NCI-H345 (cell line): ENCODE data around the gene CMTM4.
A peak's percentile ranks its signal among the peaks of the same experiment; 100 is the strongest.
"Not testable (repeated sequence)": the region's sequence is repeated elsewhere in the genome, so short reads cannot be mapped to it uniquely, and the experiment has no call there.

Experiments used
- DNase-seq: peaks from one replicate; lab custom pipeline; 2025; lab: John Stamatoyannopoulos, UW

The CMTM4 gene

DNA sequence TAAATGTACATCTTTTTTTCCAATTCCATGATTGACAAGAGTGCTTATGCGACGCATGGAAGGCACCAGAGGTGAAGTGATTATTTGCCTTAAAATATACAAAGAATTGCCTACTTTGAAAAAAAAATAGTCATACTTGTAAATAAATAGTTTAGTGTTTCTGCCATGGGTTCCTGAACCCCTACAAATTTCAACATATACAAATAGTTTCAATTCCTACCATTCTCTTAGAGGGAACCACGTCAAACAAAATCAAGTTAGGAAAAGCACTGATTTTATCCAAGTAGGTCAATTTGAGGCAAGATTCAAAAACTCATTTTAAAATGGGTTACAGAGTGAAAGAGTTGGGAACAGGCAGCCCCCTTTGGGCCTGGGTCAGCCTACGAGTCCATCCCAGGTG is 80.4 kb downstream of the CMTM4 start:
- DNase-seq: no peak

DNA sequence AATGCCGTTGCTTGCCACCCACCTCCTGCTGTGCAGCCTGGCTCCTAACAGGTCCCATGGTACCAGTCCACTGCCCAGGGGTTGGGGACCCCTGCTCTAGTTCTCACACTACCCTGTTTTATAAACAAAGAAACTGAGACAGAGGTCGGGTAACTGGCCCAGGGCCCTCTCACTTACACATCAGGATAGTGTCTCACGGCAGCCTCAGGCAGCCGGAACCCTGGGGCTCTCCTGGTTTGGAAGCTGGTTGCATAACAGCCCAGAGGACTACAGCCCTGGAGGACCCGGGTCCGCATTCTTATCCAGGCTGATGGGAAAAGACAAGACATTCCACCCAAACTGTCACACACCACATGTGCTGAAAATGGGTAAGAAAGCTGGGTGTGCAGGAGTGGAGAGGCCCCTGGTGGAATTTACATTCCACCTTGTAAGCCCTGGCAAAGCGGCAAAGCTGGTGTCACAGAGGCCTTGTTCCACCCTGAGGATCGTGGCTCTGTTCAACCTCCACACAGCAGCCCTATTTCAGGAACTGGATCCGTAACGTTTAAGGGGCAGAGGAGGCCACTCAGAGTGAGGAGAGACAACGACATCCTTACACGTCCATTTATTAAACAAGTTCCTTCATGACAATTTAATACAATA is 82.3 kb downstream of the CMTM4 start:
- DNase-seq: no peak

DNA sequence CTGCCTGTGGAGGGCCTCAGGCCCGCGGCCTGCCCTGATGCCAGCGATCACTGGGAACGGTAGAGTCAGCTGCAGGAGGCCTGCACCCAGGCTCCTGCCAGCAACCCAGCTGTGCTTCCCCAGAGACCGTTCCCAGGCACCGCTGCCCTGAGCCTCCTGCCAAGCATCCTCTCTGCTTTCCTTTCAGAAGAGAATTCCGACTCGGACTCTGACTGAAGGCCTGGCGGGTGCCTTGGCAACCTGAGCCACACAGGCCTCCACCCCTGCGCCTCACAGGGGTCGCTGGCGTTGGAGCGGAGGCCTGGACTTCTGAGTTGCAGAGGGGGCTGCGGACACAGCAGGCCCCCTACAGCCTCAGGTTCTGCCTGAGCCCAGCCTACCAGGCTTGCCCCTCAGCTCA is 84.1 kb downstream of the CMTM4 start:
- no peak for DNase-seq

DNA sequence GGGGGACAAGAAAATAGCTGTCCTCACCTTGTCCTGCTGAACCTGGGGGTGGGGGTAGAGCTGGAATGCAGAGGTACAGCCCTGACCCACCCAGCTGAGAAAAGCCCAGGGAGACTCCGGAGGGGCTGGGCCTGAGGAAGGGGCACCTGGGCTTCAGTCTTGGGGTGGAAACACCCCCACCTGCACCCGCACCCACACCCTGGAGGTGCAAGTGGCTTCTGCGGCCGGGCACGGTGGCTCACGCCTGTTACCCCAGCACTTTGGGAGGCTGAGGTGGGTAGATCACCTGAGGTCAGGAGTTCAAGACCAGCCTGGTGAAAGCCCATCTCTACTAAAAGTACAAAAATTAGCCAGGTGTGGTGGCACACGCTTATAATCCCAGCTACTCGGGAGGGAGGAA is 84.6 kb downstream of the CMTM4 start:
- not testable (repeated sequence) for DNase-seq

DNA sequence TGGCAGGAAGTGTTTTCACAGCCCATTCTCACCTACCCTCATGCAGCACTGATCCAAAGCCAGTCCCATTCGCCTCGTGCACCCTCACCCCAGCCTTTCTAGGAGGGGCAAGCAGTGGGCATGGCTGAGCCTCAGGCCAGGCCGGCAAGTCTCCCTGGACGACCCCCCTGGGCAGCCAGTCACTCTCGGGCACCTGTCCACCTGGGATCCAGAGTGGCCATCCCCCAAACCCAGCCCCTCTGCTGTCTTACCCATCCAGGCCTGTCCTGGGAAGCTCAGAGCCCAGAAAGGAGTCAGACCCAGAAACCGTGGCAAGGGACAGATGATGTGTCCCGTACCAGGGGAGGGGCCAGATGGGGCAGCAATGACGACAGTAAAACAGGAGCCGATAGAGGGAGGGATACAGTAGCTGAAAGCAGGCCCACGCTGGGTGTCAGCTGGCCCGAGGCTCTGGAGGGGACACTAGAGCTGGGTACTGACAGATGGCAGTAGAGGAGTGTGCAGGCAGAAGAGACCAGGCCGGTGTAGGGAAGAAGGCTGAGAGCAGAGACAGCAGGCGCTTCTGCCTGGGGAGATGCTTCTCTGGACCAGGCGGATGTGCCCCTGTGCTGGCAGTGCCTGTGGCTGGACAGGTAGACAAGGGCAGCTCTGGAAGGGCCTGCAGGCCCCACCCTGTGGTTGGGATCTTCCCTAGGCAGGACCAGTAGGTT is 86.3 kb downstream of the CMTM4 start:
- no peak for DNase-seq

DNA sequence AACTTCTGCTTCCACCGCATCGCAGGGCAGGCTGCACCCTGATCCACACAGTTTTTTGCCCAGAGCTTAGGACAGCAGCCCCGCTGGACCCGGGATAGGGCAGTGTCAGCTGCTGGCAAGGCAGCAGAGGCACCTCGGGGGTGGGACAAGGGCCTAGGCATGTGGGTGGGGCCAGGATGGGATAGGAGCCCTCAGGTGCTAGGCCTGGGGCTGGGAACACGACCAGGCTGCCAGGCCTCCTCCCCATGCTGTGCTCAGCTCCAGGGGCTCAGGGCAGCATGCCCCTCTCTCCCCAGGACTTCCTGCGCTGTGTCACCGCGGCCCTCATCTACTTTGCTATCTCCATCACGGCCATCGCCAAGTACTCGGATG is 87.4 kb downstream of the CMTM4 start:
- DNase-seq: no peak

DNA sequence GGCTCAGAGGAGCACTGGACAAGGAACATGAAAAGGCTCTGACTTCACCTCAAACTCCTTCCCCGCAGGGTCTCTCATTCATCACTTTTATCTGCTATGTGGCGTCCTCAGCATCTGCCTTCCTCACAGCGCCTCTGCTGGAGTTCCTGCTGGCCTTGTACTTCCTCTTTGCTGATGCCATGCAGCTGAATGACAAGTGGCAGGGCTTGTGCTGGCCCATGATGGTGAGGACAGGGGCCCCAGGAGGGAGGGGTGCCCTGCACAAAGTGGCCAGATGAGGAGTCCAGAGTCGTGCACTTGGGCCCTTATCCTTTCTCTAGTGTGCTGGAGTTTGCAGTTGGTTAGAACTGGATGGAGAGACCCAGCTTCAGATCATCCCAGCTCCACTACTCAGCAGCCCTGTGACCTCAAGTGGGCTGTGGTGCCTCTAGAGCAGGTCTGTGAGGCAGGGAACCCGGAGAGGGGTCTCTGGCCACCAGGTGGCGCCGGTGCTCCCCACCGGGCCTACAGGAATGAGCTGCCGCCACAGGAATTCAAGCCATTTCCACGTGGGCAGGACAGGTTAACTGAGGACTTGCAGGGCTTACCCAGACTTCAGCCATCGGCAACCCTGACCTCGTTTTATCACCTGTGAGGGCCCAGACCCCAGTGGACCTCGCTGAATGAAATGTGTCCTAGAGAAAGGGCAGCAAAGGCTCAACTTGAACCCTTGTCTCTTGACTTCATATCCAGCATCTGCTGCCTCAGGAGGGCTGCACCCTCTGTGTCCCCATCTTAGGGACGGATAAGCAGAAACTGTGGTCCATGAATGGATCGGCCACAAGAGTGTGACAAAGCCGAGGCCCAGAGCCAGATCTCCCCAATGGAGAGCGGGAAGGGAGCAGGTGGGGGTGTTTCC is 88.1 kb downstream of the CMTM4 start:
- DNase-seq: peak; percentile 65

DNA sequence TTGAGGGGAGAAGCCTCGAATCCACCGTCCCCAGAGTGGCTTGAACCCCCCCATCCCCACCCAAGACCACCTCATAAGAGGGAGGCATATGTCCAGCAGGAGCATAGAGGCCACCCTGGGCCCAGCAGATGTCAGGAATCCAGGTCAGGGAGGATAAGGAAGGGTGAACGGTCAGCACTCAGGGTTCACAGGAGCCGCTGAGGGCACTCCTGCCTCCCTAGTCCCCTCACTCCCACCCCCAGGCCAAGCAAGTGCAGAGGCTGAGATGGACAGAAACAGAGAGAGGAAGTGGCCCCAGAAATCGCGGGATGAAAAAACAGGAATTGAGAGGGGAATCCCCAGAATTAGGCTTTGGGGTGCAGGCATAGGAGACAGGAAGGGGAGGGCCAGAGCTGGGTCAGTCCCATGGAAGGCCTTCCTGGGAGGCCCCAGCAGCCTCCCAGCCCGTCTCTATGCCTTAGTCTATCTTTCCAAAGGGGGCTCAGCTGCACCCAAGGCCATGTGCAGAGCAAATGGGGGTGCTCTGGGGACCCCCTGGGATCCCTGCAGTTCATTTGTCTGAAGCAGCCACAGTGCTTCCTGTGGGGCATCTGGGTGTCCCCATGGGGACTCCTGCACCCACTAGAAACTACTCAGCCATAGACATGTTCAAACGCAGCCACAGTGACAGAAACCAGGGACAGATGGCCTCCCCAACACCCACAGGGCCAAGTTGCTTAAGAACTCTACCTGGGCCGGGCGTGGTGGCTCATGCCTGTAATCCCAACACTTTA is 90.4 kb downstream of the CMTM4 start:
- DNase-seq: no peak

DNA sequence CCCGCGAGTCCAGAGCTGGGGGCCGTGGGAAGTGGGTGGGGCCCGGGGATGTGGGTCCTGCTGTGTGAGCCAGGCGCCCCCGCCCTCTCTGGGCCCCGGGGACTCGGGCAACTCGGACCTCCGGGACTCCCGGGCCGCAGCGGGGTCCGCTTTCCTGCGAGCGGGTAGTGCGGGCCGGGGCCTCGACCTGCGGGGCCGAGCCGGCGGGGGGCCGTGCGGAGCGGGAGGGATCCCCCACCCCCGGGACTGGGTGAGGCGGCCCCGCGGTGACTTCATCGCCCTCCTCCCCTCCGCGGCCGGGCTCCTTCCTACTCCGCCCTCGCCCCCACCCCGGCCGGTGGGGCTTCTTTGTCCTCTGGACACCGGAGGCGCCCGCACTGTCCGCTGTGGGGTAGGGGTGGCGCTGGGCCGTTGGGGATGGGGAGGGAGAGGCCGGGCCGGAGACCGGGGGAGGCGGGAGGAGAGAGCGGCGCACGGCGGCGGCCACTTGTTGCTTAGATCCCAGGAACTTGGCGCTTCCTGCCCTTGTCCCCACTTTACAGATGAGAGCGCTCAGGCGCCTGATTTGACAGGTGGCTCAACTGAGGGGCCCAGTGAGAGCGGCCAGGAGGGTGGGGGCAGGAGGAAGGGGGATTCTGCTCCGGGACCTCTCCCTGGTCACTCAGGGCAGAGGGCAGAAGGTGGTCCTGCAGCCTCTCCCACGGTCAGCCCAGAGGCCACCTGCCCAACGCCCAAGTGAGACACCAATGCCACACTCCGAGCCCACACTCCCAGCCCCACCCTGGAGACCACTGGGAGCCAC is 91.2 kb downstream of the CMTM4 start:
- no peak for DNase-seq

DNA sequence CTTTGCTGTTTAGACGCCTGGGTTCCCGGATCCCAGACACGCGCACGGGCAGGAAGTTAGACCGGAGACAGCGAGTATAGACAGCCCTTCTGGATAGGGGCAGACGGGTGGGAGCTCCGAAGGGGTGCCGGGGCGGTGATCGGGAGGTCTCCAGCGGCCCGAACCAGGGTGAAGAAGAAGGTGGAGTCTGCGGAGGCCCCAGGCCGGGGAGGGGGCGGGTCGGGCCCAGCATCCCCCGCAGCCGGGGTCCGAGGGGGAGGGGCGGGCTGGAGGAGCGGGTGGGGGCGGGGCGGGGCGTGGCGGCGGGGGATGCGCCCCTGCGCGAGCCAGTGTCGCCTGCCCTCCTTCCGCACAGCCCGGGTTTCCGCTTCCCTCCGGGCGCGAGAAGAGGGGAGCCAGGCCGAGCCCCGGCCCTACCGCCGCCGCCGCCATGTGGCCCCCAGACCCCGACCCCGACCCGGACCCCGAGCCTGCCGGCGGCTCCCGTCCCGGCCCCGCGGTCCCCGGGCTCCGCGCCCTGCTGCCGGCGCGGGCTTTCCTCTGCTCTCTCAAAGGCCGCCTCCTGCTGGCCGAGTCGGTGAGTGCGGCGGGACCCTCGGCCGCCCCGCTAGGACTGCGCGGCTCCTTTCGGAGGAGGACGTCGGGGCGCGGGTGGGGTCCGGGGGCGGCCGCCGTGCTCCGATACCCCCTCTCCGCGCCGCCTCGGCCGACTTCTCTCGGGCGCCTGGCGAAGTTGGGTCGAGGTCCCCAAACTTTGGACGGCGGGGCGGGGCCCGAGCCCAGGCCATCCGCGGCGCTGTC is 92.0 kb downstream of the CMTM4 start, which contains the start of gene CMTM3:
TSS of gene CMTM3 (plus strand) at position 329 of the 801 bp plus-strand sequence. CDS start at position 431, 102 bp downstream.
- peak; percentile 50 for DNase-seq

DNA sequence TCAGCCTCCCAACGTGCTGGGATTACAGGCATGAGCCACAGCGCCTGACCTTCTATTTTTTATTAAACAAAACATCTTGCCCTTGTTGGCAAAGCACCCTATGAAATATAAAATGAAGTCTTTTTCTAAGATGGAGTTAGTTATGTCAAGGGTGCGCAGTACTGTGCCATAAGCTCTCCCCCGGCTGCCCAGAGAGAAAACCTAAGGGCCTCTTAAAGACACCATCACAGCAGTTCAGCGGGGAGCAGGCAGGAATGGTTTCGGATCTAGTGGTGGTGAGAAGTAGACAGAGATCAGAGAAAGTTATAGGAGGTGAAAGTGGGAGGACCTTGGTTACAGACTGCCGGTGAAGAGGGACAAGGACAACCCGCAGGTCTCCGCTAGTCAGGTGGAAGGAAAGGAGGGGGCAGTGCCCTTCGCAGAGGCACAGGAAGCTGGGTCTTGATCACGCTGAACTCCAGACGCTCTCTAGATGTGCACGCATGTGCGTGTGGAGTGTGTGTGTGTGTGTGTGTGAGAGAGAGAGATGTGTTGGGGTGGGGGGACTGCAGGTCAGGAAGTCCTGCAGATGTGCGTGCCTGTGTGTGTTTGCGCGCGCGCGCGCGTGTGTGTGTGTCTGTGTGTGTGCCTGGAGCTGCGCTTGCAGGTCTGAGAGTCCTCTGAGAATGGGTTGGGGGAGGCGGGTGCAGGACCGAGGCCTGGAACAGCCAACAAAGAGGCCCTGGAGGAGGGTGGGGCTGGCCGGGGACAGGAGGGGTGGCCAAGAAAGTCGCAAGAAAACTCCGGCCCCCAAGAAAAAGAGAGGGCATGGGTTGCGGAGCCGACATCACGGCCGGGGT is 92.8 kb downstream of the CMTM4 start:
- DNase-seq: peak; percentile 41

DNA sequence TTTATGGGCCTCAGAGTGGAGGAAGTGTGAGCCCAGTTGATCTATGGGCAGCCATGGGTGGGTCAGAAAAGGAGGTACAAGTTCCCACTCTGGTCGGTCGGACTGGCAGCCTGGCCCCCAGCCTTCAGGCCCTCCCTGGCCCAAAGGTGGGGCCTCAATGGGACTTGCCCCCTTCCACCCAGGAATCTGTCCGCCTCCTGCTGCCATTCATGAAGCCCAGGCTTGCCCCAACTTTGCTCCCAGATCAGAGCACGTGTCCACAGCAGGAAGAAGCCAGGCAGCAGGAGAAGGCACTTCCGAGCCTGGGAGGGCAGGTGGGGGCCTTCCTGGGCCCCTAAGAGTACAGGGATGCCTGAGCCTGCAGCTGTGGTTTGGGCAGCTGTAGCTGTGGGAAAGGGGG is 95.1 kb downstream of the CMTM4 start:
- no peak for DNase-seq

DNA sequence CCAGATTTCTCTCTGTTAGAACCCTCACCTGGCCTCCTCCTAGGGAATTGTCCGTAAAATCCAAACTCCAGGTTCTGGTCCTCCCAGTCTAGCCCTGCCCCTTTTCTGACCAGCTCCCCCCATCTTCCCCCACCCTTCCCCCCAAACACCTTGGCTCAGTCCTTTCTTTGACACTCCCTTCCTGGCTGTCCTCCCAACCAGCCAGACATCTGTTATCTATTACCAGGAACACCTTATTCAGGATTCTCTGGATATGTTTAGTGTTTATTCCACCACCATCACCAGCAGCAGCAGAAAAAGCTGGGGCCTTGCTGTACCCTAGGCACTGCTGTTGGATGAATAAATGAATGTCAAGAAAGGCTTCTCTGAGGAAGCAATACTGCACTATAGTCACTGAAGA is 96.1 kb downstream of the CMTM4 start:
- no peak for DNase-seq

DNA sequence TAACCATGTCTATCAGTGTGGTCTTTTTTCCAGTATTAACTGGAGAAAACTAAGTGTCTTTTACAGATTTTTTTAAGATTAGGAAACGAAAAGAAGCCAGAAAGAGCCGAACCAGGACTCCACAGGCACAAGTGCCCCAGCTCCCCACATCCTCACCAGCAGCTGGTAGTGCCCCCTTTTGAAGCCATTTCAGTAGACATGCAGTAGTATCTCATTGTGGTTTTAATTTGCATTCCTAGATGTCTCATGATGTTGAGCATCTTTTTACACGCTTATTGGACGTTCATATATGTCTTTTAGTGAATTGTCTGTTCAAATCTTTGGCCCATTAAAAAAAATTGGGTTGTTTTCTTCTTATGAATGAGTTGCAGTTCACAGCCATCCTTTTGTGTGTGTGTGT is 96.8 kb downstream of the CMTM4 start:
- DNase-seq: no peak

DNA sequence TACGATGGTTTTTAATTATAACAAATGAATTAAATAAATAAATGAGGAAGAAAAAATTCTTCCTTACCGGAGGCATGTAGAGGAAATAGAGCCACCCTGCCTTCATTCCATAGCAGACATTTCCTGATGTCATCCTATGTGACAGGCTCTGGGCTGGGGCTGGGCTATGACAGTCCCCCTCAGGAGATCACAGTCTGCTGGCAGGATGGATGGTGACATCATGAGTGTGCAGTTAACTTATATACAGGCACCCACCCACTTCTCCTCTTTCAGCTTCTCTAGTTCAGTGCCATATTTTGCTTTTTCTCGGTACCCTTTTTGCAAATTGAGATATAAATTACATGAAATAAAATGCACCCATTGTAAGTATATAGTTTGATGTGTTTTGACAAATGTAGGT is 98.4 kb downstream of the CMTM4 start:
- DNase-seq: no peak

DNA sequence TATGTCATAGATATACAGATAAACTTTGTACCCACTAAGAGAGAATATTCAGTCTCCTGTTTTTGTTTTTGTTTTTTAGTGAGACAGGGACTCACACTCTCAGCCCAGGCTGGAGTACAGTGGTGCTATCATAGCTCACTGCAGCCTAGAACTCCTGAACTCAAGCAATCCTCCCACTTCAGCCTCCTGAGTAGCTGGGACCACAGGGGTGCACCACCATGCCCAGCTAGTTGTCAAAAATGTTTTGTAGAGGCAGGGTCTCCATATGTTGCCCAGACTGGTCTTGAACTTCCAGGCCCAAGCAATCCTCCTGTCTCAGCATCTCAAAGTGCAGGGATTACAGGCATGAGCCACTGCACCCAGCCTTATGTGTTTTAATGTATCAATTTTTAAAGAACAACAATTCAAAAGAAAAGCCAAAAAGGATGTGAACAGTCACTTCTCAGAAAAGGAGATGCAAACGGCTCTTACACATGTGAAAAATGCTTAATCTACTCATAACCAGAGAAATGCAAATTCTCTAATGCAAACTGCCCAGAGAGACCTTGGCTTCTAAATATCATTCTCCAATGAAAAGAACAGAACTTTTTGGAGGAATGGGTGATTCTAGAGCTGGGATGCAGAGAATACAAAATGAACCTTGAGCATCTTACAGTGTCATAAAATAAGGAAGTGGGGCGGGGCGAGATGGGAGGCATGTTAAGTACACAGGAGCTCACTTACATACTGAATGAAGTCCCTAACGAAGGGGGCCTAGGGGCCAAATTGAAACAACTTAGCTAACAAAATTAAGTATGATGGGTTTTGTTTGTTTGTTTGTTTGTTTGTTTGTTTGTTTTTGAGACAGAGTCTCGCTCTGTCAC is 99.3 kb downstream of the CMTM4 start:
- no peak for DNase-seq

DNA sequence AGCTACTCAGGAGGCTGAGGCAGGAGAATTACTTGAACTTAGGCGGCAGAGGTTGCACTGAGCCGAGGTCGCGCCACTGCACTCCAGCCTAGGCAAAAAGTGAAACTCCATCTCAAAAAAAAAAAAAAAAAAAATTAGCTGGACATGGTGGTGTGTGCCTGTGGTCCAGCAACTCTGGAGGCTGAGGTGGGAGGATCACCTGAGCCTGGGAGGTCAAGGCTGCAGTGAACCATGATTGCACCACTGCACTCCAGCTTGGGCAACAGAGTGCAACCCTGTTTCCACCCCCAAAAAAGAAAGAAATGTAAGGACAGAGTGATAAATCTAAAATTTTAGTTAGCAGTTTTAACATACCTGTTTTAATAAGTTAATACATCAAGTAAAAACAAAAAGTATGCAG is 100.0 kb downstream of the CMTM4 start:
- DNase-seq: not testable (repeated sequence)

DNA sequence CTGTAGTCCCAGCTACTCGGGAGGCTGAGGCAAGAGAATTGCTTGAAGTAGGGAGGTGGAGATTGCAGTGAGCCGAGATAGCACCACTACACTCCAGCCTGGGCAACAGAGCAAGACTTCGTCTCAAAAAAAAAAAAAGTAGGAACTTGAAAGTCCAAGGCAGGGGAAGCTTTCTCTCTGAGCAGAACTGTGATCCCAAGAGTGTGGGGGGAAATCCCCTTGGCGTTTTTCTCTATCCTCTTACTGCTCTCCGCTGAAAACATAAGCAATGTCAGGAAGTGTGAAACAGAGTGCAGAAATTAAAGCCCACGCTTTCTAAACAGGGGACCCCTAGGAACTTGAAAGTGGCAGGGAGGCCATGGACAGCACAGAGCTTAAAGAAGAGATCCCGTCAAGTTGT is 101.8 kb downstream of the CMTM4 start:
- no peak for DNase-seq
